Measurements from ENCODE around the gene EFHD1.
"Not testable (repeated sequence)": the region's sequence is repeated elsewhere in the genome, so short reads cannot be mapped to it uniquely, and the experiment has no call there.

The EFHD1 gene

DNA sequence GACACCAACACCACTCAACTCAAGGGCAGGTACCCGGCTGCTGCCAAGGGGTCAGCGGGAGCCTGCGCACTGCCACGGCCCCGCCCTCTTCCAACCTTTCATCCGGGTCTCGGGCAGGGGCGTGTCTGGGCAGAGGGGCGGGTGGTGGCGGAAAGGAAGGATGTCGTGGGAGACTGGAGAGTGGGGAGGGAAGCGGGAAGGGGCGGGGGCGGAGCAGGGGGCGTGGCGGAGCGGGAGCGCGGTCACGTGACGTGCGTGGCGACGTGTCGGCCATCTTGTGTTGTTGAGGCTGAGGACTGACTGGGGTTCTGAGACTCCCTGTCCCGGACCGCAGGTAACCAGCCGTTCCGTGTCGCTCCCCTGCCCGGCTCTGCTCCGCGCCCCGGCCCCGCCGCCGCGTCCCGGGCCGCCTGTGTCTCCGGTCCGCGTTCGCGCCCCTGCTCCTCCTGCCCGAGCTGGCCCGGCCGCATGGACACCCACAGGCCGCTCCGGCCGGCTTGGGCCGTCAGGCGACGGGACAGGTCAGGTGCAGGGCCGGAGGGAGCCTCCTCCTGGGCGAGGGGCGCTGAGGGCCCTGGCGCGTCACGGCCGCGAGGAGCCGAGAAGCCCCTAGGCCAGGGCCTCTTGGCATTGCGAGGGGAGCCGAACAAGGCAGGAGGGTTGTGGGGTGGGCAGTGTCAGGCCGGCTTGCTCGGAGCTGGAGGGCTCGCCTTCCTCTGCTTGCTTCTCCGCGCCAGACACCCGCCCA lies 63.8 kb downstream of the EFHD1 start, which contains the start of gene GIGYF2:
Gene GIGYF2 (plus strand): TSS at position 273 of the 748 bp plus-strand sequence. CDS start 37,867 bp downstream, outside the sequence.
- DNase-seq: peak; percentile 97

DNA sequence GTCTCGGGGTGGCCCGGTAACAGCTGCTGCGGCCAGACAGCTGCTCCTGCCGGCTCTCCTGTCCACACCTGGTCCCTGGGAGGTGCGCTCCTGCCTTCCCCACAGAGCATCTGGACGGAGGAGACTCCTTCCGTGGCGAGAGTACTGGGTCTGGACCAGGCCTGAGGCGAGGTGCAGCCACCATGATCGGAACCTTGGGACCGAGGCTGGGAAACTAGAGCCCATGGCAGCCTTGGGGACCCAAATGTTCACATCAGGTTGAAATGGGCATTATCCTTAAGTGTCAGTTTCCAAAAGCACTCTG lies 64.4 kb downstream of the EFHD1 start:
- DNase-seq: no peak

DNA sequence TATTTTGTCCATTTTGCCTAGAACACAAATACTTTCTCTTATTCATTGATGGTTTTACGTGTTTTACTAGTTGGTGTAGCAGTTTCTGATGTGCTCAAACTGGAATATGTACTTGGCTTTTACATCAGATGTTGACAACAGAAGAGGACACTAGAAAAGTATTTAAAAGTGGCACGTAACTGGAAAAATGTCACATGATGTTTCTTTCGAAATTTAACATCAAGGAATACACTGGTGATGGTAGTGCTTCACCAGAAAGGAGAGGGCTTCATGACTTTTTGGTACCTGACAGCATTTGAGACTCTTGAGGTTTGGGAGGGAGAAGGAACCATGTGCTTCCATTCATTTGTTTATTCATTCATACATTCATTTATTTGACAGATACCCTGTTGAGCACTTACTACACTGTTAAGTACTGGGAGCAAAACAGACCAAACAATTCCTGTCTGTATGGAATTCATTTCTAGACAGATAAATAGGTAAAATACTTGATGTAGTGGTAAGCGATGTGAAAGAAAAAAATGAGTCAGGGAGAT lies 65.2 kb downstream of the EFHD1 start:
- DNase-seq: no peak

DNA sequence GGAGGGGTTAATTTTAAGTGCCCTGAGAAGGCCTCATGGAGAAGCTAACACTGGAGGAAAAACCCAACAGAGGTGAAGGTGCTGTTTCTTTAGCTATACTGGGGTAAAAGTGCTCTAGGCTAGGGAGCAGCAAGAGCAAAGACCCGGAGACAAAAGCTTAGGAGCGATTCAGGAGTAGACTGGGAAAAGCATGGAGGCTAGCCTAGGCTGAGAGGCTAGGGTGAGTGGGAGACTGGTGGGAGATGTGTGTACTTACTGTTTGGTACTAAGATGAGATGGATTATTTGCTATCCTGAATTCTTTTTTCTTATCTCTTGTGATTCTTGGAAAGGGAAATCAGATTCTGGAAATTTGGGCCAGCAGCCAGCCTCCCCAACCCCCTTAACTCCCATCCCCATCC lies 65.7 kb downstream of the EFHD1 start:
- DNase-seq: no peak

DNA sequence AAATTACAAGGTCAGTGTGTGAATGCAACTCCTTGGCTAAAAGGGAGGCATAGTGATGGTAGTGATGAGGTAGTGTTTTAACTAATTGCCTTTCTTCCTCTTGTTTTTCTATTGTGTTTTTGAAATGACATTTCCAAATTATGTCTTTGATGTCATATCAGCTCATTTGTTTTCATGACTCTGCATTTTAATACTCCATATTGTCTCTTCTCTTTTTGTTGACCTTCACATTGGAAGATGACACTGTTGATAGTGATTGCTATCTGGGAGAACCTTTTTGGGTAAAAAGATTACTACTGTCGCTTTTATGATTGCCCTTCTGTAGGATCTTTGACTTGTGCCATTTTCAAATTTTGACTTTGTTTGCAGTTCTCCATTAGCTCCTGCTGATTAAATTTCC lies 66.8 kb downstream of the EFHD1 start:
- DNase-seq: no peak

DNA sequence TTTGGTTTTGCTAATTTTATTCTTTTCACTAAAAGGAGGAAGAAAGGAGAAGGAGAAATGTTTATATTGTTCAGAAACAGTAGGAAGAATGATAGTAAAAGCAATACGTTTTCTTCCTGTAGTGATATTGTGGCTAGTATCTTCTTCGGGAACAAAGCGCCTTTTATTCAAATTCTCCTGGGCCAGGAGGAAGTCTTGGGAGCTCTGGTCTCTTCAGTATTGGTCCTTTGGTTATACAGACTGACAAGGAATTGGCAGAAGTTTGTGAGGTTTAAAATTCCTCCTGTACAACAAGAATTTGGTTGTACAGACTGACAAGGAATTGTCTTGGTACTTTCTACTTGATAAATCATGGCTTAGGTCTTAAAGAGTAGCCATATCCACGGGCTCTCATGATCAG lies 73.7 kb downstream of the EFHD1 start:
- no peak for DNase-seq

DNA sequence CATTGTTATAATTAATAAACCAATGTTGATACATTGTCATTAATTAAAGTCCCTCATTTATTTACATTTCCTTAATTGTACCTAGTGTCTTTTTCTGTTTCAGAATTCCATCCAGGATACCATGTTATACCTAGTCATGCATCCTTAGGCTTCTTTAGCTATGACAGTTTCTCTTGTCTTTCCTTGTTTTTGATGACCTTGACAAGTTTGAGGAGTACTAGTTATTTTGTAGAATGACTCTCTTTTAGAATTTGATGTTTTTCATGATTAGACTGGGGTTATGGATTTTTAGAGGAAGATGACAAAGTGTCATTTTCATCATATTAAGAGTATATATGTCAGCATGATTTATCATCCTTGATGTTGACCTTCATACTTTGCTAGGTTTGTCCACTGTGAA lies 80.1 kb downstream of the EFHD1 start:
- DNase-seq: no peak

DNA sequence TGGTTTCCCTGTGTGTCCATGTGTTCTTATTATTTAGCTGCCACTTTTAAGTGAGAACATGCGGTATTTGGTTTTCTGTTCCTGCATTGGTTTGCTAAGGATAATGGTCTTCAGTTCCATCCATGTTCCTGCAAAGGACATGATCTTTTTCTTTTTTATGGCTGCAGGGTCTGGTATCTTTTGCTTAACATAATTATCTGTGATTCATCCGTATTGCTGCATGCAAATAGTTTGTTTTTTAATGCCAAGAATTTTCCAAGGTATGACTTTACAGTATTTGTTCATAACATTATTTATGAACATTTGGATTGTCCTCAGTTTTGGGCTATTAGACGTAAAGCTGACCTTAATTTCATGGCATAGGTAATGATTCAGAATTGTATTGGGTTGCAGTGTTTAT lies 81.6 kb downstream of the EFHD1 start:
- DNase-seq: no peak

DNA sequence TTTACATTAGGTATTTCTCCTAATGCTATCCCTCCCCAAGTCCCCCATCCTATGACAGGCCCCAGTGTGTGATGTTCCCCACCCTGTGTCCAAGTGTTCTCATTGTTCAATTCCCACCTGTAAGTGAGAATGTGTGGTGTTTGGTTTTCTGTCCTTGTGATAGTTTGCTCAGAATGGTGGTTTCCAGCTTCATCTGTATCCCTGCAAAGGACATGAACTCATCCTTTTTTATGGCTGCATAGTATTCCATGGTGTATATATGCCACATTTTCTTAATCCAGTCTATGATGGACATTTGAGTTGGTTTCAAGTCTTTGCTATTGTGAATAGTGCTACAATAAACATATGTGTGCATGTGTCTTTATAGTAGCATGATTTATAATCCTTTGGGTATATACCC lies 86.7 kb downstream of the EFHD1 start:
- not testable (repeated sequence) for DNase-seq

DNA sequence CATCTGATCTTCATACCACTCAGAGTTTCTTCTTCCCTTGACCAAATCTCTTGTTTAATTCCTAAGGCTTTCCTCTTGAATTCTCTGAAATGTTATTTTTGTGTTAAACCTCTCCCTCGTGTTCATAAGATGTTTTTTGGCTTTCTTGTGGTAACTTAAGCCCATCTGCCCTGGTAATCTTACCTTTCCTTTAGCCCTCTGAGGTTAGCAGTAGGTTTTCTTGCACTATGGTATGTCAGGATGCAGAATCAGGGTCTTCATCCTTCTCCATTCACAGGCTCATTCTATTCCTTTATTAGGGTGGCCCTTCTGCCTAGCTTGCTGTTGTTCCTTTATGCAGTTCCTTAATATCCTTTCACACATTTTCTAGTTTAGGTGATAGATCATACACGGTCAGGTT lies 87.9 kb downstream of the EFHD1 start:
- DNase-seq: no peak

DNA sequence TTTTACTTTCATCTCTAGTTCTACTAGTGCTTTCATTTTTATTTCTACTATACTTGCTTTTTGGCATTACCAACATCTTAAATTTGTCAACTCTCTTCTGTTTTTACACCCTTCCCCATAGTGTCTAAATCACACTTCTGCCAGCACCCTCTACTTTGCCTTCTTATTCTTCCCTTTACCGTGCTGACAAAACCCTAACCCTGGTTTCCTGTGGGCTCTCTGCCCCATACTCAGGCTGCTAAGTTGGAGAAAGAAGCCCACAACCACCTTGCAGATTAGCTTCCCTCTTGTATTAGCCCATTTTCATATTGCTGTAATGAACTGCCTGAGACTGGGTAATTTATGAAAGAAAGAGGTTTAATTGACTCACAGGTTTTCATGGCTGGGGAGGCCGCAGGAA lies 88.5 kb downstream of the EFHD1 start:
- DNase-seq: no peak

DNA sequence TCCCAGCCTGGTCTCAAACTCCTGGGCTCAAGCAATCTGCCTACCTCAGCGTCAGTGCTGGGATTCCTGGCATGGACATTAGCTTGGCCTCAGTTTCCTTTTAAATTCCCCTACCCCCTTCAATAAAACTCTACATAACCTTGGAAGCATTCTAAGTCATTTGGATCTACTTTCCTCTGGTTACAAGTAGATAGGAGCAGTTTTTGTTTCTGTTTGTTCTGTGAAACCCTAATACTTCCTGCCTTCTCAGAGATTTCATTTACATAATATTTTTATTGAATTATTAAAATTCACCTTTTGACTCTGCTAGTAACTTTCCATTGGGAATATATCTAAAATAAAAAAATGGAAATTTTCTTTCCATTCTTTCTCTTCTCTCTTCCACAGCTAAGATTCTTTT lies 89.6 kb downstream of the EFHD1 start:
- DNase-seq: no peak

DNA sequence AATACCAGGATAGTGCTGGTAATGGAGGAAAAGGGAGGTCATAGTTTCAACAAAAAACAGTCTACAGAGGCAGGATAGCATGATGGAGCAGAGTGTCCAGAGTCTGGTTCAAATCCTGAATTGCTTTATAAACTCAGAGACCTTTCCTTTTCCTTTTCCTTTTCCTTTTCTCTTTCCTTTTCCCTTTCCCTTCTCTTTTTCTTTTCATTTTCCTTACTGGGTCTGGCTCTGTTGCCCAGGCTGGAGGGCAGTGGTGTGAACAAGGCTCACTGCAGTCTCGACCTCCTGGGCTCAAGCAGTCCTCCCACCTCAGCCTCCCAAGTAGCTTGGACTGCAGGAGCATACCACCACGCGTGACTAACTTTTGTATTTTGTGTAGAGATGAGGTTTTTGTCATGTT lies 95.4 kb downstream of the EFHD1 start:
- no peak for DNase-seq

DNA sequence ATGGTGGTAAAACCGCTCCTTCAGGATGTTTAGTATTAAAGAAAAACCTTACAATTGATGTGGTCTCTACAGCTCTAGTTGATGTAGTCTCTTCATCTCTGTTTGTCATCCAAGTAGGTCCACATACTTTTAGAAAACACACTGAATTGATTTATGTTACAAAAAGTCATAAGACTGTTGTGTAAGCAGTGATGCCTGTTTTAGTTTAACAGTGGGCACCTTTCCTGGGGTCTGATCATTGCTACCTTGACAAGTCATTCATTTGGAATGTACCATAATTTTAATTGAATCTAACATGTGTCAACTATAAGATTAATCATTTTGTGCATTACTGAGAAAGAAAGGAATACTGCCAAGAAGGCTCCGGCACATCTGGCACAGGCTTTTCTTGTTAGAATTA lies 98.1 kb downstream of the EFHD1 start:
- DNase-seq: no peak

Measured in activated CD4-positive, alpha-beta T cell treated with anti-CD3 and anti-CD28 coated beads for 48 hours (primary cell).